GM23248 (cell line): Measurements from ENCODE around the gene PARD3B.

ENCODE experiments used
- EZH2 ChIP-seq: fragments of 200-600 bp; sonication (generic); IDR thresholded peaks from 2 replicates; pipeline ENCODE4 v1.6.1; 2018; ENCODE audit warnings: antibody characterized with exemption, mild to moderate bottlenecking; ENCODE audit not compliant: insufficient read depth, poor library complexity, severe bottlenecking
- EZH2phosphoT487 ChIP-seq: fragments of 200-600 bp; sonication (generic); IDR thresholded peaks from 2 replicates; pipeline ENCODE4 v1.6.1; 2018; ENCODE audit warnings: antibody characterized with exemption, moderate library complexity, mild to moderate bottlenecking, low read depth; ENCODE audit not compliant: insufficient read depth

DNA sequence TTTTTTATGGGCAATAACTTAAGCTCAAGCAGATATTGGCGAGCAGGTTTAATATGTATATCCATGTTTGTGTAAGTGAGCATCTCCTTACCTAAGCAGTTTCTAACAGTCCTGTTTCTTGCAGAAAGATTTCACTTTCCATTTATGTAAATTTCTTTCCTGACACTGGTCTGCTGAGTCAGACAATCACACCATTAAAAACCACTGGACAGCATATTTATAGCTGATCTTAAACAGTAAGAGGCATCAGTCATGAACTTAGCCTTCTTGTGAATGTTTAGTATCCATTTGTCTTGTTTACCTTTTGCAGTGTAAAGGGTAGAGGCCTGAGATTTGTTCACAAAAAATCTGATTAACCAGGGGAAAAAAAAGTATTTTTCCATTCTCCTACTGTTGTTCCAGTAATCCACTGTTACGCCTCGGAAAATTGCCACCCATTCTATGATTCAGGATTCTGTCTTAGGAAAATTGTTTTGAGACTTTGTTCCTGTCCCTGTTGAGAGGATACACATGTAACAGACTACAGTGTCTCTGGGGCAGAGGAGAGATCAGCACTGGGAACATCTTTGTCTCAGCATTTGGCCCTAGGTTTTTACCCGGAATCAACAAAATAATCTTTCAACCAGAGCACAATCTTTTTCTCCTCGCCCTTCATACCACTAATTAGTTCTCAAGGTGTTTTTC is 616.0 kb downstream of the PARD3B start:
- TF ChIP-seq EZH2phosphoT487 (no peak), EZH2 (no peak)
